ENCODE data around the gene TPCN2. TPM values are rescaled to one million over a fixed set of nuclear protein-coding genes. Genes with fewer than 3 reads are reported as not detected.
A peak's percentile ranks its signal among the peaks of the same experiment; 100 is the strongest.

Gene TPCN2
- total RNA-seq, 1 donor from 2014 or later, result 14.2 TPM

- no peak overlapping the region for H3K27ac Mint-ChIP-seq (ENCODE audit: unreplicated experiment)
- no peak overlapping the region for H3K4me3 Mint-ChIP-seq
- TF ChIP-seq, protein P1, sequence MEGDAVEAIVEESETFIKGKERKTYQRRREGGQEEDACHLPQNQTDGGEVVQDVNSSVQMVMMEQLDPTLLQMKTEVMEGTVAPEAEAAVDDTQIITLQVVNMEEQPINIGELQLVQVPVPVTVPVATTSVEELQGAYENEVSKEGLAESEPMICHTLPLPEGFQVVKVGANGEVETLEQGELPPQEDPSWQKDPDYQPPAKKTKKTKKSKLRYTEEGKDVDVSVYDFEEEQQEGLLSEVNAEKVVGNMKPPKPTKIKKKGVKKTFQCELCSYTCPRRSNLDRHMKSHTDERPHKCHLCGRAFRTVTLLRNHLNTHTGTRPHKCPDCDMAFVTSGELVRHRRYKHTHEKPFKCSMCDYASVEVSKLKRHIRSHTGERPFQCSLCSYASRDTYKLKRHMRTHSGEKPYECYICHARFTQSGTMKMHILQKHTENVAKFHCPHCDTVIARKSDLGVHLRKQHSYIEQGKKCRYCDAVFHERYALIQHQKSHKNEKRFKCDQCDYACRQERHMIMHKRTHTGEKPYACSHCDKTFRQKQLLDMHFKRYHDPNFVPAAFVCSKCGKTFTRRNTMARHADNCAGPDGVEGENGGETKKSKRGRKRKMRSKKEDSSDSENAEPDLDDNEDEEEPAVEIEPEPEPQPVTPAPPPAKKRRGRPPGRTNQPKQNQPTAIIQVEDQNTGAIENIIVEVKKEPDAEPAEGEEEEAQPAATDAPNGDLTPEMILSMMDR (conservative IDR thresholded peaks at IDR 0.05), result no peak
- DNase-seq (ENCODE audit: low read depth, low spot score), result no peak
- H3K4me1 Mint-ChIP-seq, result no peaks in the 10 kb centered on the region
- peaks cover 12% of the 10 kb centered on the region for H3K9me3 Mint-ChIP-seq
- peaks cover 4% of the 10 kb centered on the region for H3K36me3 Mint-ChIP-seq (ENCODE audit: low read depth)
- H3K27me3 Mint-ChIP-seq (ENCODE audit: low read depth), result no peaks in the 10 kb centered on the region
Measured at GRCh38 chr11:69110451-69110850, 61.7 kb downstream of the TPCN2 start.

DNA sequence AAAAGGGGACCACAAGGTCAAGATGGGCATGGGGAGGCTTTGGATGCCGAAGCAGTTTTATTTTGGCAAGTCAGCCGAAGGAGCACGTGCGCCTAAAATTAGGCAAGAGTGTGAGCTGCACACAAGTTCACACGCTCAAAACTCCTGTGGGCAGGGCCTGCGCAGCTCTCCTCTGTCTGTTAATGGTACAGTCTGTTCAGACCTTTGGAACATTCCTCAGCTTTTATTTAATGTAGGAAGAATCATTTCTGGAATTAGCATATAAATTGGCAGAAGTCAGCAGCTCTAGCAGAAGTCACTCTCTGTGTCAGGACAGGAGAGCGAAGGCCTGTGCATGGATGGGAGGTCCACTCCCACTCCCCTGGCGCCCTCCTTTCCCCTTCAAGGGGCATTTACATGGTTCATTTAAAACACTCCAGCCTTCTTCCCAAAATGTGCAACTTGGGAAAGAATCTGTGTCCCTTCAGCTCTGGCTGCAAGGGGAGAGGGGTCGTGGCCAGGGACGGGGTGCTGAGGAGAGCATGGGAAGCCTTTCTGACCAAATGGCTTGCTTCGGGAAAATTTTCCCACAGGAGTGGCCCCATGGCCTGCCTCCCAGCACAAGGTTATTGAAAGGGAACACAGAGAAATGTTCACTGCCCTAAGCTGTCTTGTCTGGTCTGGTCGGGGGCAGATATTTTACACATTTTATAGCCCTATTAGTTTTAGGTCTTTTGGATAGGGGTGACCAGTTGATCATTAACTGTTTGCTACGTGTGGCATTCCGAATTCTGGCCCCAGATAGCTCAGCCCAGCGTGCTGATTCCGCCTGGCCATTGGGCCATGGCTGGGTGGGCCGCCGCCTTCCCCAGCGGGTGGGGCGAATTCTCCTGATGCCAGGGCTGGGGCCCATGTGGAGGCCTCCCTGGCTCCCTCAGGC is 63.2 kb downstream of the TPCN2 start:
- no peak for DNase-seq (ENCODE audit: low read depth, low spot score)
- Mint-ChIP-seq H3K9me3 (peaks cover 12% of the 10 kb centered on the region), H3K27me3 (ENCODE audit: low read depth) (no peaks in the 10 kb centered on the region), H3K4me3 (no peak overlapping the region), H3K36me3 (ENCODE audit: low read depth) (peaks cover 4% of the 10 kb centered on the region), H3K27ac (ENCODE audit: unreplicated experiment) (no peak overlapping the region), H3K4me1 (no peaks in the 10 kb centered on the region)
- TF ChIP-seq, protein P1 (conservative IDR thresholded peaks at IDR 0.05), result no peak

GRCh38 chr11:69113226-69113625 is 64.5 kb downstream of the TPCN2 start:
- Mint-ChIP-seq H3K27ac (ENCODE audit: unreplicated experiment) (peak overlapping the region; percentile 17), H3K9me3 (peaks cover 12% of the 10 kb centered on the region), H3K36me3 (ENCODE audit: low read depth) (peaks cover 4% of the 10 kb centered on the region), H3K4me3 (no peak overlapping the region), H3K4me1 (no peaks in the 10 kb centered on the region), H3K27me3 (ENCODE audit: low read depth) (no peaks in the 10 kb centered on the region)
- no peak for DNase-seq (ENCODE audit: low read depth, low spot score)
- TF ChIP-seq, protein P1 (conservative IDR thresholded peaks at IDR 0.05), result no peak

GRCh38 chr11:69113646-69114340 is 65.1 kb downstream of the TPCN2 start:
- H3K4me3 Mint-ChIP-seq, result no peak overlapping the region
- no peak overlapping the region for H3K27ac Mint-ChIP-seq (ENCODE audit: unreplicated experiment)
- no peaks in the 10 kb centered on the region for H3K27me3 Mint-ChIP-seq (ENCODE audit: low read depth)
- DNase-seq (ENCODE audit: low read depth, low spot score), result no peak
- peaks cover 12% of the 10 kb centered on the region for H3K9me3 Mint-ChIP-seq
- H3K36me3 Mint-ChIP-seq (ENCODE audit: low read depth), result peaks cover 4% of the 10 kb centered on the region
- no peaks in the 10 kb centered on the region for H3K4me1 Mint-ChIP-seq
- TF ChIP-seq, protein P1 (conservative IDR thresholded peaks at IDR 0.05), result no peak

- Mint-ChIP-seq H3K4me3 (no peak overlapping the region), H3K4me1 (no peaks in the 10 kb centered on the region), H3K27me3 (ENCODE audit: low read depth) (no peaks in the 10 kb centered on the region), H3K36me3 (ENCODE audit: low read depth) (peaks cover 4% of the 10 kb centered on the region), H3K9me3 (peaks cover 12% of the 10 kb centered on the region), H3K27ac (ENCODE audit: unreplicated experiment) (no peak overlapping the region)
- no peak for DNase-seq (ENCODE audit: low read depth, low spot score)
- TF ChIP-seq, protein P1 (conservative IDR thresholded peaks at IDR 0.05), result no peak
Measured at GRCh38 chr11:69114362-69114761, 65.6 kb downstream of the TPCN2 start.

Data from neural crest cell (in vitro differentiated cells).